Ascending aorta (tissue), 2 donors: ENCODE data around the gene NFASC. TPM values are rescaled to one million over a fixed set of nuclear protein-coding genes. Genes with fewer than 3 reads are reported as not detected.

ENCODE experiments used
- DNase-seq, 2 donors: peaks; one replicate each; pipeline ENCODE4 v3.0.0-alpha.2; 2019; ENCODE audit warnings: low spot score in 2 of 2
- H3K27ac ChIP-seq, 2 donors: fragments of 200-600 bp; sonication (generic); one replicate each; pipeline ENCODE4 v1.5.1; 2016 to 2017; ENCODE audit warnings: mild to moderate bottlenecking in 1 of 2
- H3K27me3 ChIP-seq: fragments of 200-600 bp; sonication (generic); one replicate; pipeline ENCODE4 v1.5.1; 2017
- H3K36me3 ChIP-seq, 2 donors: fragments of 200-600 bp; sonication (generic); one replicate each; pipeline ENCODE4 v1.5.1; 2016
- H3K4me1 ChIP-seq, 2 donors: fragments of 200-600 bp; sonication (generic); one replicate each; pipeline ENCODE4 v1.5.1; 2016 to 2017; ENCODE audit warnings: mild to moderate bottlenecking in 1 of 2
- H3K4me3 ChIP-seq, 2 donors: fragments of 200-600 bp; sonication (generic); one replicate each; pipeline ENCODE4 v1.5.1; 2016 to 2017; ENCODE audit warnings: mild to moderate bottlenecking in 1 of 2
- H3K9me3 ChIP-seq, 2 donors: fragments of 200-600 bp; sonication (generic); one replicate each; pipeline ENCODE4 v1.5.1; 2016
- intact Hi-C: fragments of 100-400 bp; cut with DNase I; formaldehyde crosslinking; loops from one replicate; pipeline ENCODE4 v1.15.1; 2023
- total RNA-seq: library from RNA; depleted of rRNA; stranded (reverse); fragments of >200 nt; gene quantifications from one replicate; pipeline ENCODE4 v1.1.0, GENCODE V29; 2016
- TF ChIP-seq, protein P1 (sequence below), 3 experiments: fragments of 200-600 bp in 2 of 3; fragments of 450-650 bp in 1 of 3; sonication (generic) in 2 of 3; IDR thresholded peaks; one replicate each; pipeline ENCODE4 v1.5.1; 2016 to 2019; ENCODE audit warnings: antibody characterized with exemption in 3 of 3, mild to moderate bottlenecking in 1 of 3, moderate library complexity in 1 of 3

The NFASC gene
- total RNA-seq, 1 donor from 2014 or later: 44.0 TPM

DNA sequence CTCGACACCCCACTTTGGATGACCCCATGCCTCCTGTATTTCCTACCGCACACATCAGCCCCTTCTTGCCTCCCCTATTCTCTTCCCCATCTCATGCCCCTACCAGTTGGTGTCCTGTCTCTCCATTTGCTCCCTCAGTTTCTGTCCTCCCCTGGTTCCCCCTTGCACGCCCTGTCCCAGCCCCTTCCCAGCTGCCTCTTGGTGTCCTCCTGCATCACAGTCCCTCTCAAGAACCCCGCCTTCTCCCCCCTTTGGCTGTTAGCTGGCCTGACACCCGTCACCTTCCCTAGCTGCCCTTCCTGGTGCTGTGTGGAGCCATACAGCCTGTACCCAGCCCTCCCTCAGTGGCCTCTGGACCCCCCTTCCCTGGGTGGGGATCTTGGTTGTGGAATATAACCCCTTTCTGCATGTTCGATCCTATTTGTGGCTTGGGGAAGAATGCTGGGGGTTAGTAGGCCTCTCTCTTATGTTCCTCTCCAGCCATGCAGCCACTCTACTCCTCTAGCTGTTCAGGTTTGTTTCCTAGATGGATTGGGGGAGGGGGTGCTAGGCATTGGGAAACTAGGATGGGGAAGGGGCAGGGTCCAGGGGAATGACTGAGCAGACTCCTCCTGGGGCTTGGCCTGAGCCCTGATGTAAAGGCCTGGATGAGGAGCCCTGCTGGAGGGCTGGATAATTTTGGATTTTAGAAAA, 41.4 kb upstream of the NFASC start:
- Histone ChIP-seq H3K27me3 (no peaks in the 10 kb centered on the region), H3K27ac (peak overlapping the region; percentile 14 to 27), H3K9me3 (no peaks in the 10 kb centered on the region), H3K4me1 (peaks cover 0 to 8% of the 10 kb centered on the region in 2 donors), H3K36me3 (no peaks in the 10 kb centered on the region), H3K4me3 (peak overlapping the region; percentile 61 to 72)
- intact Hi-C loops: no loop called here
- TF ChIP-seq, protein P1, sequence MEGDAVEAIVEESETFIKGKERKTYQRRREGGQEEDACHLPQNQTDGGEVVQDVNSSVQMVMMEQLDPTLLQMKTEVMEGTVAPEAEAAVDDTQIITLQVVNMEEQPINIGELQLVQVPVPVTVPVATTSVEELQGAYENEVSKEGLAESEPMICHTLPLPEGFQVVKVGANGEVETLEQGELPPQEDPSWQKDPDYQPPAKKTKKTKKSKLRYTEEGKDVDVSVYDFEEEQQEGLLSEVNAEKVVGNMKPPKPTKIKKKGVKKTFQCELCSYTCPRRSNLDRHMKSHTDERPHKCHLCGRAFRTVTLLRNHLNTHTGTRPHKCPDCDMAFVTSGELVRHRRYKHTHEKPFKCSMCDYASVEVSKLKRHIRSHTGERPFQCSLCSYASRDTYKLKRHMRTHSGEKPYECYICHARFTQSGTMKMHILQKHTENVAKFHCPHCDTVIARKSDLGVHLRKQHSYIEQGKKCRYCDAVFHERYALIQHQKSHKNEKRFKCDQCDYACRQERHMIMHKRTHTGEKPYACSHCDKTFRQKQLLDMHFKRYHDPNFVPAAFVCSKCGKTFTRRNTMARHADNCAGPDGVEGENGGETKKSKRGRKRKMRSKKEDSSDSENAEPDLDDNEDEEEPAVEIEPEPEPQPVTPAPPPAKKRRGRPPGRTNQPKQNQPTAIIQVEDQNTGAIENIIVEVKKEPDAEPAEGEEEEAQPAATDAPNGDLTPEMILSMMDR (IDR thresholded peaks at IDR 0.05): peak in 1 of 3 experiments; percentile 9
- no peak for DNase-seq

DNA sequence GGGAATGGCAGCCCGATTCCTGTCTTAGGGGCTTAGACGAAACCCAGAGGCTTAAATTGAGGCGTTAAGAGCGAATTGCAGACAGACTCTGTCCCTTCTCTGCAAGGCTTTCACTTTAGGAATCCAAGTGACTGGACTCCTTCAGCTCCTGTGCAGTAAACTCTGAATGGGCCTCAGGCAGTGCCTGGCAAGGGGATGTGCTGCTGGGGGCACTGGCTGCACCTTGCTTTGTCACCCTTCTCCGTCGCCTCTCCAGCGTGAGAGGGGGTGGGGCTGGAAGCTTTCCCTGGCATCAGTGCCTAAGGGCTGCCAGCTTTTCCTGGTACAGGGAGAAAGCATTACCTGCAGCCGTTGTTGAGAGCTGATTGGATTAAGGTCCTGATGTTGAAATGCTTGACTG, 39.9 kb upstream of the NFASC start:
- no peaks in the 10 kb centered on the region for H3K36me3 ChIP-seq
- peaks cover 0 to 8% of the 10 kb centered on the region in 2 donors for H3K4me1 ChIP-seq
- no peaks in the 10 kb centered on the region for H3K9me3 ChIP-seq
- H3K4me3 ChIP-seq: no peak overlapping the region
- no peaks in the 10 kb centered on the region for H3K27me3 ChIP-seq
- H3K27ac ChIP-seq: no peak overlapping the region
- TF ChIP-seq, protein P1 (IDR thresholded peaks at IDR 0.05): no peak
- DNase-seq: no peak
- intact Hi-C loops: loop anchor here (5.0 kb wide), 1 partner anchor 62 kb away; no protein-coding TSS in a partner anchor

- Histone ChIP-seq H3K4me3 (no peak overlapping the region), H3K27me3 (no peaks in the 10 kb centered on the region), H3K36me3 (no peaks in the 10 kb centered on the region), H3K27ac (no peak overlapping the region), H3K4me1 (peaks cover 0 to 8% of the 10 kb centered on the region in 2 donors), H3K9me3 (no peaks in the 10 kb centered on the region)
- DNase-seq: no peak
- intact Hi-C loops: loop anchor here (5.0 kb wide), 1 partner anchor 61 kb away; no protein-coding TSS in a partner anchor
- TF ChIP-seq, protein P1 (IDR thresholded peaks at IDR 0.05): no peak
Measured at GRCh38 chr1:204831186-204831585, 39.5 kb upstream of the NFASC start.

DNA sequence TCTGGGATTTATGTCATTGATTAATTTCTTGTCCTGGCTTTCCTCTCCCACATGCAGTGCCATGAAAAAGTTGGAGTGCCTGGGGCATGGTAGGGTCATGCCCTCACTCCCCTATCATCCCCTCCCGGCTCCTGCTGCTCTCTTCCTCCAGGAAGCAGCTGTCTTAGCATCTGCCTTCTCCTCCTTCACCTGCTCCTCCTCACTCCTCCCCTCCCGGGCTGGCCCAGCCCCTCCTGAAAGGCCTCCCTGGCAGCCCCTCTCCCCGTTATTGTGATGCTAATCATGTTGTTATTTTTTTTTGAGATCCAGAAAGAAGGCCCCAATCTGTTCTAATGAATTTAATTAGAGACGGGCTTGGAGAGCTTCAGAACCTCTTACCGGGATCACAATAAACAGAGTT, 36.3 kb upstream of the NFASC start:
- Histone ChIP-seq H3K27ac (no peak overlapping the region), H3K4me1 (peaks cover 0 to 4% of the 10 kb centered on the region in 2 donors), H3K27me3 (no peaks in the 10 kb centered on the region), H3K4me3 (no peak overlapping the region), H3K9me3 (no peaks in the 10 kb centered on the region), H3K36me3 (no peaks in the 10 kb centered on the region)
- intact Hi-C loops: loop anchor here (5.0 kb wide), 1 partner anchor 58 kb away; no protein-coding TSS in a partner anchor
- TF ChIP-seq, protein P1 (IDR thresholded peaks at IDR 0.05): no peak
- DNase-seq: no peak

GRCh38 chr1:204834752-204835151, 35.9 kb upstream of the NFASC start:
- H3K27me3 ChIP-seq: no peaks in the 10 kb centered on the region
- TF ChIP-seq, protein P1 (IDR thresholded peaks at IDR 0.05): no peak
- no peak overlapping the region for H3K4me3 ChIP-seq
- H3K36me3 ChIP-seq: no peaks in the 10 kb centered on the region
- intact Hi-C loops: loop anchor here (5.0 kb wide), 1 partner anchor 58 kb away; no protein-coding TSS in a partner anchor
- DNase-seq: no peak
- no peaks in the 10 kb centered on the region for H3K9me3 ChIP-seq
- H3K27ac ChIP-seq: no peak overlapping the region
- H3K4me1 ChIP-seq: peaks cover 0 to 2% of the 10 kb centered on the region in 2 donors
